Measurements from ENCODE around the gene NUDT8.
"Not testable (repeated sequence)": the region's sequence is repeated elsewhere in the genome, so short reads cannot be mapped to it uniquely, and the experiment has no call there.

DNA sequence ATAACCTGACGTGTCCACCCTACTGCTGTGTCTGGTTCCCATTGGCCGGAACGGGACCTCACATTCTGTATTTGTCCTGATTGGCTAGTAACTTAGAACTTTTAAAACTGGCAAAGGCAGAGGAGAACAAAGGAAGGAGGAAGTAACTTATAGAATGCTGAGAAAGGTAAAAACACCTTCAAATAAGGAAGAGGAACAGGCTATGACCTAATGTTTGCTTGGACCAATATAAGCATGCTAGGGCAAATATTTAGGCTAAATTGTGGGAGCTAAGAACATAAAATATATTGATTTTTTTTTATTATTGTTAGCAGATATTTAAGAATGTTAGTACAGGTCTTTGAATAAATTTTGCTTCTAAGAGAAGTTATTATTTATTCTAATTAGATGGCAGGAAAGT, 7.7 kb upstream of the NUDT8 start:
- not testable (repeated sequence) for TF ChIP-seq YY1 (IDR thresholded peaks at IDR 0.05; ENCODE audit: low read depth, low read length); POLR2AphosphoS5 (IDR thresholded peaks at IDR 0.05; ENCODE audit: low read length); TAF1 (IDR thresholded peaks at IDR 0.05; ENCODE audit: borderline replicate concordance, low read depth, low read length); POU2F2 (IDR thresholded peaks at IDR 0.05; ENCODE audit: borderline replicate concordance, low read depth, low read length); CEBPB (IDR thresholded peaks at IDR 0.05; ENCODE audit: borderline replicate concordance in 1 of 2, low read depth in 2 of 2, low read length in 2 of 2); EZH2 (IDR thresholded peaks at IDR 0.05; ENCODE audit: borderline replicate concordance, control insufficient read depth, low read depth, low read length); TCF7 (IDR thresholded peaks at IDR 0.05; ENCODE audit: borderline replicate concordance); SIN3A (IDR thresholded peaks at IDR 0.05; ENCODE audit: low read depth, low read length)
- TF ChIP-seq, protein P1, sequence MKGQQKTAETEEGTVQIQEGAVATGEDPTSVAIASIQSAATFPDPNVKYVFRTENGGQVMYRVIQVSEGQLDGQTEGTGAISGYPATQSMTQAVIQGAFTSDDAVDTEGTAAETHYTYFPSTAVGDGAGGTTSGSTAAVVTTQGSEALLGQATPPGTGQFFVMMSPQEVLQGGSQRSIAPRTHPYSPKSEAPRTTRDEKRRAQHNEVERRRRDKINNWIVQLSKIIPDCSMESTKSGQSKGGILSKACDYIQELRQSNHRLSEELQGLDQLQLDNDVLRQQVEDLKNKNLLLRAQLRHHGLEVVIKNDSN (IDR thresholded peaks at IDR 0.05; ENCODE audit: borderline replicate concordance, extremely low read length, insufficient read depth, low read depth, low read length) = not testable (repeated sequence)
- TF ChIP-seq, protein P2, sequence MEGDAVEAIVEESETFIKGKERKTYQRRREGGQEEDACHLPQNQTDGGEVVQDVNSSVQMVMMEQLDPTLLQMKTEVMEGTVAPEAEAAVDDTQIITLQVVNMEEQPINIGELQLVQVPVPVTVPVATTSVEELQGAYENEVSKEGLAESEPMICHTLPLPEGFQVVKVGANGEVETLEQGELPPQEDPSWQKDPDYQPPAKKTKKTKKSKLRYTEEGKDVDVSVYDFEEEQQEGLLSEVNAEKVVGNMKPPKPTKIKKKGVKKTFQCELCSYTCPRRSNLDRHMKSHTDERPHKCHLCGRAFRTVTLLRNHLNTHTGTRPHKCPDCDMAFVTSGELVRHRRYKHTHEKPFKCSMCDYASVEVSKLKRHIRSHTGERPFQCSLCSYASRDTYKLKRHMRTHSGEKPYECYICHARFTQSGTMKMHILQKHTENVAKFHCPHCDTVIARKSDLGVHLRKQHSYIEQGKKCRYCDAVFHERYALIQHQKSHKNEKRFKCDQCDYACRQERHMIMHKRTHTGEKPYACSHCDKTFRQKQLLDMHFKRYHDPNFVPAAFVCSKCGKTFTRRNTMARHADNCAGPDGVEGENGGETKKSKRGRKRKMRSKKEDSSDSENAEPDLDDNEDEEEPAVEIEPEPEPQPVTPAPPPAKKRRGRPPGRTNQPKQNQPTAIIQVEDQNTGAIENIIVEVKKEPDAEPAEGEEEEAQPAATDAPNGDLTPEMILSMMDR (IDR thresholded peaks at IDR 0.05 in 2 of 3, conservative IDR thresholded peaks at IDR 0.05 in 1 of 3; ENCODE audit: control insufficient read depth in 2 of 3, extremely low read depth in 1 of 3, insufficient read depth in 1 of 3, low read depth in 3 of 3, low read length in 3 of 3) = not testable (repeated sequence)
